Smooth muscle cell of the brain vasculature (primary cell): Measurements from ENCODE around the gene NAGK.

Source experiments
- DNase-seq: peaks from one replicate; pipeline ENCODE4 v3.0.0-alpha.2; 2012; ENCODE audit warnings: low read depth, low spot score

NAGK gene

GRCh38 chr2:71108091-71108490, 39.6 kb downstream of the NAGK start:
- no peak for DNase-seq

- DNase-seq, result no peak
Observed at GRCh38 chr2:71113843-71114242, 45.4 kb downstream of the NAGK start.

DNA sequence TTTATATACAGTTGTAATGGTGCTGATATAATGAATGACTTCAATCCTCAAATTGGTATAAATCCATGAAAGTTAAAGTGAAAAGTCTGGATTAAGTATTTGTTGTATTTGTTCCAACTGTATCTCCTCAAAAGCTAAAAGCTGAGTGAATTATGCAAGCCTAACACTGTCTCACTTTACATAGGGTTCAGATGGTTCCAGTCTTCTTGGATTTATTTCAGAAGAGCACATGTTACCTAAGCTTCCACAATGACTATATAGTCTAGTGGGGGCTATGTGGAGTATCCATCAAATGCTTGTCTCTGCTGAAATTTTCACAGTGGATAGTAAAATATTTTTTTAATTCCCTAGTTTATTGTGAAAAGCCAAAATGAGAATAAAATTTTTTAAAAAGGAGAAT, 48.6 kb downstream of the NAGK start:
- DNase-seq, result no peak

GRCh38 chr2:71120195-71120594, 51.7 kb downstream of the NAGK start:
- DNase-seq, result no peak

GRCh38 chr2:71121479-71121878, 53.0 kb downstream of the NAGK start:
- no peak for DNase-seq

- DNase-seq, result no peak
Observed at GRCh38 chr2:71122387-71123298, 54.2 kb downstream of the NAGK start.

- DNase-seq, result no peak
Observed at GRCh38 chr2:71125506-71126294, 57.3 kb downstream of the NAGK start.

DNA sequence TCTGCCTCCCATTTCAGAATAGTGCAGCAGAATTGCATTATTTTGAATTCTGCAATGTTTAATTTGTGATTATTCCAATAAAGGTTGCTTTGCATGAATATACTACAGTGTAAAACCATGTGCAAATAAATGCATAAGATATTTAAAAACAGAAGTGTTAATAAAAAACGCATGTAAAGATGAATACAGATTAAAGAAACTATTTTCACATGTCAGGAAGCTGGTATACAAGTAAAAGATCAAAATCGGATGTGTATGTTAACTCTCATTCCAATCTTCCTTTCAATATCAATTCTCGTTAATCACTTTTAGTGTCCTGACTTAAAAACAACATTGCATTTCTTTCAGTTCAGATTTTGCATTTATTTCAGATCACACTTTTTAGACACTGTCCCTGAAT, 58.5 kb downstream of the NAGK start:
- no peak for DNase-seq
